Bronchial epithelial cell (primary cell): Measurements from ENCODE around the gene ZBBX. TPM values are rescaled to one million over a fixed set of nuclear protein-coding genes. Genes with fewer than 3 reads are reported as not detected.

Experiments
- DNase-seq: peaks from one replicate; pipeline ENCODE4 v3.0.0-alpha.2; 2010; ENCODE audit warnings: low read depth
- FAIRE-seq: peaks from 2 replicates; lab custom pipeline; 2011; peaks lifted over from hg19 to GRCh38; lab: Jason Lieb, UNC
- H3K27me3 ChIP-seq: 2 replicates; pipeline ENCODE4 v1.5.1; 2011; ENCODE audit warnings: low read length; ENCODE audit not compliant: control insufficient read depth, insufficient read depth
- H3K36me3 ChIP-seq: 2 replicates; pipeline ENCODE4 v1.5.1; 2011; ENCODE audit warnings: low read length; ENCODE audit not compliant: control insufficient read depth, insufficient read depth
- H3K4me3 ChIP-seq: 2 replicates; pipeline ENCODE4 v1.5.1; 2011; ENCODE audit warnings: mild to moderate bottlenecking, low read depth, low read length, control low read depth
- total RNA-seq: library from RNA; depleted of rRNA; stranded (reverse); fragments of >200 nt; gene quantifications from 2 replicates; pipeline ENCODE4 v1.2.1, GENCODE V29; 2014
- TF ChIP-seq, protein P1 (sequence below): IDR thresholded peaks from 2 replicates; pipeline ENCODE4 v1.5.1; 2011; ENCODE audit warnings: mild to moderate bottlenecking, moderate library complexity, low read length, control low read depth, inconsistent platforms; ENCODE audit not compliant: insufficient read depth, severe bottlenecking

Gene ZBBX
- total RNA-seq, 1 donor from 2014 or later = under 0.01 TPM

GRCh38 chr3:167330993-167331785 is 48.9 kb downstream of the ZBBX start:
- H3K27me3 ChIP-seq = no peaks in the 10 kb centered on the region
- DNase-seq (no peak), FAIRE-seq (no peak)
- TF ChIP-seq, protein P1, sequence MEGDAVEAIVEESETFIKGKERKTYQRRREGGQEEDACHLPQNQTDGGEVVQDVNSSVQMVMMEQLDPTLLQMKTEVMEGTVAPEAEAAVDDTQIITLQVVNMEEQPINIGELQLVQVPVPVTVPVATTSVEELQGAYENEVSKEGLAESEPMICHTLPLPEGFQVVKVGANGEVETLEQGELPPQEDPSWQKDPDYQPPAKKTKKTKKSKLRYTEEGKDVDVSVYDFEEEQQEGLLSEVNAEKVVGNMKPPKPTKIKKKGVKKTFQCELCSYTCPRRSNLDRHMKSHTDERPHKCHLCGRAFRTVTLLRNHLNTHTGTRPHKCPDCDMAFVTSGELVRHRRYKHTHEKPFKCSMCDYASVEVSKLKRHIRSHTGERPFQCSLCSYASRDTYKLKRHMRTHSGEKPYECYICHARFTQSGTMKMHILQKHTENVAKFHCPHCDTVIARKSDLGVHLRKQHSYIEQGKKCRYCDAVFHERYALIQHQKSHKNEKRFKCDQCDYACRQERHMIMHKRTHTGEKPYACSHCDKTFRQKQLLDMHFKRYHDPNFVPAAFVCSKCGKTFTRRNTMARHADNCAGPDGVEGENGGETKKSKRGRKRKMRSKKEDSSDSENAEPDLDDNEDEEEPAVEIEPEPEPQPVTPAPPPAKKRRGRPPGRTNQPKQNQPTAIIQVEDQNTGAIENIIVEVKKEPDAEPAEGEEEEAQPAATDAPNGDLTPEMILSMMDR = no peak
- no peak overlapping the region for H3K4me3 ChIP-seq
- H3K36me3 ChIP-seq = no peaks in the 10 kb centered on the region

- TF ChIP-seq, protein P1 = no peak
- FAIRE-seq = no peak
- H3K36me3 ChIP-seq = no peaks in the 10 kb centered on the region
These were observed 56.5 kb downstream of the ZBBX start for GRCh38 chr3:167323572-167323971.

DNA sequence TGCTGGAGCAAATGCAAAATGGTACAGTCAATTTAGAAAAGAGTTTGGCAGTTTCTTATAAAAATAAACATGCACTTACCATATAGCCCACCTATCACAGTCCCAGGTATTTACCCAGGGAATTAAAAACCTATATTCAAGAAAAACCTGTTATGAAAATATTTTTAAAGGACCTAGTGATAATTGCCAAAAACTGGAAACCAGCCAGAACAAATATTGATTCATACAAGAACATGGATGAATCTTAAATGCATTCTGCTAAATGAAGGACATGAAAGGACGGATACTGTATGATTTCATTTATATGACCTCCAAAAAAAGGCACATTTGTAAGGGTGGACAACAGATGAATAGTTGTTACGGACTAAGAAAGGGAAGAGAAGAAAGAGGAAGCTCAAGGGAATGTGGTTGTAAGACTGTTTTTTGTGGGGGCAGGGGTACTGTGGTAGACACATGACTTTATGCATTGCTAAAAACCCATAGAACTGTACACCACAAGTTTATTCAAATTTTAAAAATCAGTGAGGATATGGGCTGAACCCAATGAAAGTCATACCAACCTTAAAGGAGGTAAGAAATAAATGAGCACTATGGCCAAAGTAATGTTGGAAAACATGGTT is 61.0 kb downstream of the ZBBX start:
- TF ChIP-seq, protein P1 = no peak
- H3K27me3 ChIP-seq = no peaks in the 10 kb centered on the region
- no peak for FAIRE-seq
- DNase-seq = peak; percentile 6
- no peaks in the 10 kb centered on the region for H3K36me3 ChIP-seq
- no peak overlapping the region for H3K4me3 ChIP-seq

More at GRCh38 chr3:167323572-167323971, 56.5 kb downstream of the ZBBX start:
- no peak for DNase-seq
- Histone ChIP-seq H3K27me3 (no peaks in the 10 kb centered on the region), H3K4me3 (no peak overlapping the region)

DNA sequence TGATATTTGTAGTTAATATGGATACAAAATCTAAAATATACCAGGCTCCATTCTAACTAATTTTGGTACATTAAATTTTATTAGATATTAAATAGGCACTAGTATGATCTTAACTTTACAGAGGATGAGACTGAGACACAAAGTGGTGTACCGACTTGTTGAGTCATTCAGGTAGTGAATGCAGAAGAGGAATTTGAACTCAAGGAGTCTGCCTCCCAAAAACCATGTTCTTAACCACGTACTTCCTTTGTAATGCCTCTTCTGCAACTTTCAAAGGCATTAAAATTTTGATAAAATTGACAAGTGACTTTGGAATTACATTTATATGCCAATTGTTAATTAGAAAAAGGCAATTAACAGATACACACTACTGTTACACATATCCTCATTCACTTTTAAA is 61.8 kb downstream of the ZBBX start:
- DNase-seq = no peak
- H3K4me3 ChIP-seq = no peak overlapping the region
- H3K27me3 ChIP-seq = no peaks in the 10 kb centered on the region
- no peak for FAIRE-seq
- TF ChIP-seq, protein P1 = no peak
- no peaks in the 10 kb centered on the region for H3K36me3 ChIP-seq

GRCh38 chr3:167306319-167306718 is 73.8 kb downstream of the ZBBX start:
- FAIRE-seq = no peak
- TF ChIP-seq, protein P1 = no peak
- DNase-seq = no peak
- Histone ChIP-seq H3K27me3 (no peaks in the 10 kb centered on the region), H3K4me3 (no peak overlapping the region), H3K36me3 (no peaks in the 10 kb centered on the region)
